ENCODE measurements around the gene HPSE2. TPM values are rescaled to one million over a fixed set of nuclear protein-coding genes. Genes with fewer than 3 reads are reported as not detected.

The HPSE2 gene
- total RNA-seq, 1 experiment from 2014 or later = 0.05 TPM

- no TSS peak for BruUV-seq (replicated peaks)
- DNase-seq (ENCODE audit: low read depth, low spot score) = no peak
- TF ChIP-seq YY1 (IDR thresholded peaks at IDR 0.05; ENCODE audit: extremely low read depth, insufficient replicate concordance, low read depth, low read length) (no peak), EZH2phosphoT487 (IDR thresholded peaks at IDR 0.05; ENCODE audit: borderline replicate concordance) (no peak), SIN3A (IDR thresholded peaks at IDR 0.05; ENCODE audit: low read depth) (no peak), EGR1 (IDR thresholded peaks at IDR 0.05; ENCODE audit: low read depth) (no peak), EZH2 (IDR thresholded peaks at IDR 0.05) (no peak), ELF1 (IDR thresholded peaks at IDR 0.05; ENCODE audit: borderline replicate concordance, low read depth) (no peak), RAD21 (IDR thresholded peaks at IDR 0.05; ENCODE audit: low read depth) (no peak), ZFX (IDR thresholded peaks at IDR 0.05) (no peak), CBX3 (IDR thresholded peaks at IDR 0.05; ENCODE audit: low read depth) (no peak), ZBTB33 (IDR thresholded peaks at IDR 0.05; ENCODE audit: extremely low read depth, insufficient replicate concordance, low read length) (no peak), FOSL1 (IDR thresholded peaks at IDR 0.05; ENCODE audit: low read depth) (no peak), ZNF274 (IDR thresholded peaks at IDR 0.05; ENCODE audit: low read depth, low read length) (no peak), REST (IDR thresholded peaks at IDR 0.05; ENCODE audit: low read depth) (no peak), SRF (IDR thresholded peaks at IDR 0.05; ENCODE audit: low read depth) (no peak), JUND (IDR thresholded peaks at IDR 0.05) (no peak), POLR2A (IDR thresholded peaks at IDR 0.05; ENCODE audit: borderline replicate concordance, extremely low read depth, insufficient read depth, insufficient read length) (no peak), ATF3 (IDR thresholded peaks at IDR 0.05) (no peak), CTCF (IDR thresholded peaks at IDR 0.05 in 2 of 3, conservative IDR thresholded peaks at IDR 0.05 in 1 of 3; ENCODE audit: borderline replicate concordance in 1 of 3, insufficient read depth in 1 of 3, low read depth in 2 of 3, low read length in 2 of 3) (no peak), POLR2AphosphoS5 (IDR thresholded peaks at IDR 0.05; ENCODE audit: low read depth, low read length) (no peak)
- TF ChIP-seq, protein P1, sequence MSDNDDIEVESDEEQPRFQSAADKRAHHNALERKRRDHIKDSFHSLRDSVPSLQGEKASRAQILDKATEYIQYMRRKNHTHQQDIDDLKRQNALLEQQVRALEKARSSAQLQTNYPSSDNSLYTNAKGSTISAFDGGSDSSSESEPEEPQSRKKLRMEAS (IDR thresholded peaks at IDR 0.05) = no peak
Observed at GRCh38 chr10:98971464-98971863, 264.2 kb downstream of the HPSE2 start.

More at GRCh38 chr10:98971464-98971863, 264.2 kb downstream of the HPSE2 start:
- POLR2A ChIA-PET = no interaction called here
- H4K20me1 ChIP-seq (ENCODE audit: insufficient read depth) = no peaks in the 10 kb centered on the region
- no peak for ATAC-seq
- H3K27me3 ChIP-seq (ENCODE audit: insufficient read depth, low read length) = 0 out of 2 replicates have a peak, but pooled peaks cover 7% of the 10 kb centered on the region
- no peaks in the 10 kb centered on the region for H3K36me3 ChIP-seq (ENCODE audit: control insufficient read depth in 1 of 2, insufficient read depth in 2 of 2, low read length in 2 of 2)
- no peak overlapping the region for H3K4me3 ChIP-seq (replicated peaks in 1 of 2; ENCODE audit: low read depth in 1 of 2, low read length in 2 of 2)
- H3K4me2 ChIP-seq (ENCODE audit: low read length) = no peak overlapping the region
- intact Hi-C loops (cut with micrococcal nuclease) = no loop called here
- no peak overlapping the region for H3K9ac ChIP-seq (ENCODE audit: low read length)
- no peaks in the 10 kb centered on the region for H3K79me2 ChIP-seq (ENCODE audit: insufficient read depth, low read length)
- CTCF ChIA-PET = no interaction called here
- no peak overlapping the region for H2AFZ ChIP-seq (ENCODE audit: low read depth, low read length, poor library complexity, severe bottlenecking)
- H3K4me1 ChIP-seq (ENCODE audit: control insufficient read depth in 1 of 2, insufficient read depth in 2 of 2, low read length in 2 of 2) = no peaks in the 10 kb centered on the region
- no peak overlapping the region for H3K27ac ChIP-seq (ENCODE audit: low read depth, low read length)
- RAD21 ChIA-PET (ENCODE audit: low non-redundant PET in 1 of 2, low total read pairs in 2 of 2, uncharacterized antibody in 2 of 2, unreplicated experiment in 2 of 2) = no interaction called here
- H3K9me2 ChIP-seq (ENCODE audit: insufficient read depth) = no peaks in the 10 kb centered on the region
- no peaks in the 10 kb centered on the region for H3K9me3 ChIP-seq (ENCODE audit: control insufficient read depth in 1 of 2, insufficient read depth in 1 of 2, low read depth in 1 of 2, low read length in 2 of 2)

All from HCT116 (cell line).